IMR-90 (cell line): ENCODE data around the gene CAMTA1. TPM values are rescaled to one million over a fixed set of nuclear protein-coding genes. Genes with fewer than 3 reads are reported as not detected.

ENCODE experiments used
- ATAC-seq: fragments of 200-7000 bp; cut with Tn5 transposase; 2 replicates; pipeline ENCODE4 v1.9.1; 2020; ENCODE audit warnings: low read depth, mild to moderate bottlenecking, moderate library complexity
- BruUV-seq: library from RNA; stranded (reverse); fragments of 400-500 nt; replicated peaks from 2 replicates; lab custom pipeline; 2021; lab: Mats Ljungman, UMichigan
- CTCF ChIA-PET: fragments of 300-600 bp; formaldehyde crosslinking; extraction: SDS; loops from one replicate; lab custom pipeline; 2021; ENCODE audit warnings: antibody characterized with exemption; lab: Yijun Ruan, JAX
- POLR2A ChIA-PET: fragments of 300-600 bp; sonication (Branson Sonifier 250); formaldehyde crosslinking; loops from one replicate; lab custom pipeline; 2022; ENCODE audit warnings: antibody characterized with exemption; ENCODE audit not compliant: unreplicated experiment; lab: Charles Lee
- DNase-seq: peaks from one replicate; pipeline ENCODE4 v3.0.0; 2013
- H2AFZ ChIP-seq: replicated peaks from 2 replicates; pipeline ENCODE3; 2013; ENCODE audit warnings: low read length, mild to moderate bottlenecking; ENCODE audit not compliant: poor library complexity
- H2AK5ac ChIP-seq: 2 replicates; pipeline ENCODE4 v1.6.1; 2013; ENCODE audit warnings: low read depth, low read length, inconsistent platforms
- H2AK9ac ChIP-seq: replicated peaks from 2 replicates; pipeline ENCODE3; 2013; ENCODE audit warnings: mild to moderate bottlenecking, low read depth, low read length, moderate library complexity; ENCODE audit not compliant: poor library complexity
- H2BK120ac ChIP-seq: 2 replicates; pipeline ENCODE4 v1.6.1; 2013; ENCODE audit warnings: low read depth, low read length, inconsistent platforms
- H2BK15ac ChIP-seq: 3 replicates; pipeline ENCODE4 v1.6.1; 2013; ENCODE audit warnings: low read depth, low read length, inconsistent platforms
- H2BK20ac ChIP-seq: 2 replicates; pipeline ENCODE4 v1.6.1; 2013; ENCODE audit warnings: low read depth, mild to moderate bottlenecking, inconsistent platforms, low read length, moderate library complexity
- H2BK5ac ChIP-seq: 2 replicates; pipeline ENCODE4 v1.6.1; 2013; ENCODE audit warnings: mild to moderate bottlenecking, low read depth, low read length, inconsistent platforms; ENCODE audit not compliant: poor library complexity, severe bottlenecking
- H3K14ac ChIP-seq: replicated peaks from 2 replicates; pipeline ENCODE4 v1.6.1; 2013; ENCODE audit warnings: low read depth, low read length, inconsistent platforms
- H3K18ac ChIP-seq: 2 replicates; pipeline ENCODE4 v1.6.1; 2013; ENCODE audit warnings: low read depth, low read length, control low read depth
- H3K23ac ChIP-seq: 2 replicates; pipeline ENCODE4 v1.6.1; 2013; ENCODE audit warnings: low read depth, low read length, inconsistent platforms
- H3K27ac ChIP-seq: 2 replicates; pipeline ENCODE4 v1.5.1; 2013; ENCODE audit warnings: mild to moderate bottlenecking, control low read depth, low read length; ENCODE audit not compliant: insufficient read depth
- H3K27me3 ChIP-seq: 2 replicates; pipeline ENCODE4 v1.6.1; 2013; ENCODE audit warnings: low read length; ENCODE audit not compliant: control insufficient read depth, insufficient read depth
- H3K36me3 ChIP-seq: 2 replicates; pipeline ENCODE4 v1.6.1; 2013; ENCODE audit warnings: low read length, mixed read lengths; ENCODE audit not compliant: control insufficient read depth, insufficient read depth
- H3K4ac ChIP-seq: 2 replicates; pipeline ENCODE4 v1.6.1; 2013; ENCODE audit warnings: low read depth, low read length, inconsistent platforms
- H3K4me1 ChIP-seq: 2 replicates; pipeline ENCODE4 v1.6.1; 2013; ENCODE audit warnings: low read length, mixed read lengths; ENCODE audit not compliant: control insufficient read depth, insufficient read depth
- H3K4me2 ChIP-seq: 2 replicates; pipeline ENCODE4 v1.6.1; 2013; ENCODE audit warnings: low read depth, mild to moderate bottlenecking, control low read depth, low read length, moderate library complexity
- H3K4me3 ChIP-seq: 2 replicates; pipeline ENCODE4 v1.5.1; 2013; ENCODE audit warnings: low read depth, mild to moderate bottlenecking, control low read depth, low read length, moderate library complexity; ENCODE audit not compliant: insufficient read depth
- H3K56ac ChIP-seq: 2 replicates; pipeline ENCODE4 v1.6.1; 2013; ENCODE audit warnings: low read length, inconsistent platforms; ENCODE audit not compliant: insufficient read depth; ENCODE audit errors: extremely low read depth
- H3K79me1 ChIP-seq, 2 experiments: 2 replicates each; pipeline ENCODE4 v1.6.1; 2013; ENCODE audit warnings: low read length in 2 of 2, inconsistent platforms in 1 of 2, low read depth in 1 of 2
- H3K9ac ChIP-seq: 2 replicates; pipeline ENCODE4 v1.6.1; 2013; ENCODE audit warnings: low read depth, low read length, control low read depth
- H3K9me1 ChIP-seq: 2 replicates; pipeline ENCODE4 v1.6.1; 2013; ENCODE audit warnings: low read length, inconsistent platforms; ENCODE audit not compliant: insufficient read depth
- H3K9me3 ChIP-seq: 2 replicates; pipeline ENCODE4 v1.6.1; 2013; ENCODE audit warnings: low read length; ENCODE audit not compliant: control insufficient read depth, insufficient read depth
- H4K20me1 ChIP-seq: 2 replicates; pipeline ENCODE4 v1.6.1; 2013; ENCODE audit warnings: low read length, inconsistent platforms; ENCODE audit not compliant: insufficient read depth
- H4K5ac ChIP-seq: 2 replicates; pipeline ENCODE4 v1.6.1; 2013; ENCODE audit warnings: mild to moderate bottlenecking, low read depth, low read length, control low read depth
- H4K8ac ChIP-seq, 2 experiments: 2 replicates each; pipeline ENCODE4 v1.6.1; 2013; ENCODE audit warnings: low read depth in 2 of 2, low read length in 2 of 2, control low read depth in 1 of 2, inconsistent platforms in 1 of 2
- H4K91ac ChIP-seq: 2 replicates; pipeline ENCODE4 v1.6.1; 2013; ENCODE audit warnings: low read depth, low read length, inconsistent platforms; ENCODE audit not compliant: insufficient read depth
- BHLHE40 ChIP-seq: fragments of 150-350 bp; IDR thresholded peaks from 2 replicates; pipeline ENCODE4 v1.6.1; 2016; ENCODE audit warnings: mild to moderate bottlenecking, low read depth, low read length
- CEBPB ChIP-seq: IDR thresholded peaks from 2 replicates; pipeline ENCODE4 v1.6.1; 2012; ENCODE audit warnings: low read depth, low read length, improper control_type of control experiment
- CHD1 ChIP-seq: IDR thresholded peaks from 2 replicates; pipeline ENCODE4 v1.6.1; 2012; ENCODE audit warnings: low read depth, low read length, improper control_type of control experiment
- CTCF ChIP-seq: conservative IDR thresholded peaks from 2 replicates; pipeline ENCODE4 v1.5.1; 2012; ENCODE audit warnings: mild to moderate bottlenecking, low read depth, low read length, improper control_type of control experiment
- ELK1 ChIP-seq: fragments of 150-350 bp; IDR thresholded peaks from 2 replicates; pipeline ENCODE4 v1.6.1; 2016; ENCODE audit warnings: low read depth, mild to moderate bottlenecking, low read length, moderate library complexity, borderline replicate concordance
- FOS ChIP-seq: fragments of 150-350 bp; IDR thresholded peaks from 2 replicates; pipeline ENCODE4 v1.6.1; 2016; ENCODE audit warnings: low read depth, low read length
- MAFK ChIP-seq: IDR thresholded peaks from 2 replicates; pipeline ENCODE4 v1.6.1; 2012; ENCODE audit warnings: low read depth, low read length, improper control_type of control experiment
- MAZ ChIP-seq: IDR thresholded peaks from 2 replicates; pipeline ENCODE4 v1.6.1; 2012; ENCODE audit warnings: low read depth, mild to moderate bottlenecking, low read length, improper control_type of control experiment, moderate library complexity, borderline replicate concordance
- MXI1 ChIP-seq: IDR thresholded peaks from 2 replicates; pipeline ENCODE4 v1.6.1; 2012; ENCODE audit warnings: low read depth, mild to moderate bottlenecking, low read length, moderate library complexity, borderline replicate concordance
- NFE2L2 ChIP-seq: fragments of 150-350 bp; IDR thresholded peaks from 2 replicates; pipeline ENCODE4 v1.6.1; 2016; ENCODE audit warnings: low read depth, mild to moderate bottlenecking, low read length
- POLR2A ChIP-seq: IDR thresholded peaks from 2 replicates; pipeline ENCODE4 v1.6.1; 2012; ENCODE audit warnings: mild to moderate bottlenecking, low read depth, low read length
- RAD21 ChIP-seq: IDR thresholded peaks from 2 replicates; pipeline ENCODE4 v1.6.1; 2012; ENCODE audit warnings: low read length, improper control_type of control experiment
- RFX5 ChIP-seq: IDR thresholded peaks from 2 replicates; pipeline ENCODE4 v1.8.0; 2012; ENCODE audit warnings: low read depth, mild to moderate bottlenecking, low read length, moderate library complexity
- USF2 ChIP-seq: fragments of 150-350 bp; IDR thresholded peaks from 2 replicates; pipeline ENCODE4 v1.6.1; 2017; ENCODE audit warnings: mild to moderate bottlenecking, antibody characterized with exemption, low read length, low read depth
- WGBS, 2 experiments: methylation state at CpG; one replicate each; pipeline versions ENCODE4 v1.1.5 to v1.1.7; 2013; ENCODE audit warnings: missing lambda C conversion rate in 2 of 2; ENCODE audit not compliant: insufficient read length in 1 of 2; ENCODE audit errors: extremely low coverage in 2 of 2; 5-methylcytosine and 5-hydroxymethylcytosine counted together
- dilution Hi-C: fragments of 300-500 bp; cut with HindIII; formaldehyde crosslinking; loops from one replicate; pipeline ENCODE4 v1.14.3; 2018; ENCODE audit warnings: low sequenced_read_pairs; ENCODE audit not compliant: unreplicated experiment
- in situ Hi-C: fragments of 300-500 bp; cut with MboI; formaldehyde crosslinking; loops from 3 replicates; pipeline ENCODE4 v1.14.3; 2019; ENCODE audit warnings: low sequenced_read_pairs, inconsistent platforms, mixed read lengths
- intact Hi-C: fragments of 100-400 bp; cut with micrococcal nuclease; formaldehyde crosslinking; loops from 2 replicates; pipeline ENCODE4 v1.10.0; 2022
- polyA plus RNA-seq, 3 experiments: library from polyadenylated mRNA; depleted of rRNA; stranded (reverse); fragments of >200 nt; gene quantifications; 2 replicates each; pipeline ENCODE4 v1.2.3, GENCODE V29; 2012; ENCODE audit warnings: low replicate concordance in 1 of 3
- total RNA-seq: library from RNA; depleted of rRNA; stranded (reverse); fragments of >200 nt; gene quantifications from 2 replicates; pipeline ENCODE4 v1.2.3, GENCODE V29; 2012

CAMTA1 gene
- total and polyA plus RNA-seq, 2 of the 4 experiments (the other 2 are of a cell fraction): 35.5 to 74.3 TPM

GRCh38 chr1:7658099-7658498, 872.8 kb downstream of the CAMTA1 start:
- in situ Hi-C loops: loop anchor here (25.0 kb wide), 1 partner anchor 654 kb away; the partner anchor contains the start of gene SLC45A1
- no peak overlapping the region for H2BK20ac ChIP-seq
- H3K4me3 ChIP-seq: no peak overlapping the region
- no peak overlapping the region for H3K18ac ChIP-seq
- TF ChIP-seq FOS (no peak), RFX5 (no peak), MAFK (no peak), CTCF (no peak), POLR2A (no peak), NFE2L2 (no peak), ELK1 (no peak), BHLHE40 (no peak), MAZ (no peak), CHD1 (no peak), RAD21 (no peak), USF2 (no peak), MXI1 (no peak), CEBPB (no peak)
- H3K27me3 ChIP-seq: peaks cover 22% of the 10 kb centered on the region
- no peak overlapping the region for H3K23ac ChIP-seq
- no peak overlapping the region for H4K5ac ChIP-seq
- no peak for DNase-seq
- H2AFZ ChIP-seq: no peak overlapping the region
- no peak overlapping the region for H2BK15ac ChIP-seq
- no TSS peak for BruUV-seq
- no peaks in the 10 kb centered on the region for H3K36me3 ChIP-seq
- H2AK5ac ChIP-seq: no peak overlapping the region
- no peak overlapping the region for H3K4ac ChIP-seq
- H2AK9ac ChIP-seq: no peak overlapping the region
- no peak overlapping the region for H2BK120ac ChIP-seq
- POLR2A ChIA-PET: no interaction called here
- no peak overlapping the region for H3K56ac ChIP-seq
- H3K27ac ChIP-seq: no peak overlapping the region
- WGBS, 2 experiments: 83% methylated on average over 1 of the region's 7 CpGs; no CpG with 5 or more reads in 1 of the 2 experiments
- H3K9ac ChIP-seq: no peak overlapping the region
- no peaks in the 10 kb centered on the region for H4K20me1 ChIP-seq
- ATAC-seq: no peak
- H3K4me2 ChIP-seq: no peak overlapping the region
- H3K9me1 ChIP-seq: no peaks in the 10 kb centered on the region
- H3K79me1 ChIP-seq: no peaks in the 10 kb centered on the region
- no peak overlapping the region for H4K91ac ChIP-seq
- intact Hi-C loops: no loop called here
- dilution Hi-C loops: no loop called here
- no peak overlapping the region for H3K14ac ChIP-seq
- no peaks in the 10 kb centered on the region for H3K4me1 ChIP-seq
- no peaks in the 10 kb centered on the region for H3K9me3 ChIP-seq
- H2BK5ac ChIP-seq: no peak overlapping the region
- CTCF ChIA-PET: interaction anchor here (1.1 kb wide), 1 partner anchor 10 kb away, joined by 3 read pairs; no protein-coding TSS in a partner anchor
- H4K8ac ChIP-seq: no peak overlapping the region
